Measurements from ENCODE around the gene RCC2. TPM values are rescaled to one million over a fixed set of nuclear protein-coding genes. Genes with fewer than 3 reads are reported as not detected.

Gene RCC2
- total RNA-seq, 2 donors from 2014 or later, result 240 to 325 TPM

DNA sequence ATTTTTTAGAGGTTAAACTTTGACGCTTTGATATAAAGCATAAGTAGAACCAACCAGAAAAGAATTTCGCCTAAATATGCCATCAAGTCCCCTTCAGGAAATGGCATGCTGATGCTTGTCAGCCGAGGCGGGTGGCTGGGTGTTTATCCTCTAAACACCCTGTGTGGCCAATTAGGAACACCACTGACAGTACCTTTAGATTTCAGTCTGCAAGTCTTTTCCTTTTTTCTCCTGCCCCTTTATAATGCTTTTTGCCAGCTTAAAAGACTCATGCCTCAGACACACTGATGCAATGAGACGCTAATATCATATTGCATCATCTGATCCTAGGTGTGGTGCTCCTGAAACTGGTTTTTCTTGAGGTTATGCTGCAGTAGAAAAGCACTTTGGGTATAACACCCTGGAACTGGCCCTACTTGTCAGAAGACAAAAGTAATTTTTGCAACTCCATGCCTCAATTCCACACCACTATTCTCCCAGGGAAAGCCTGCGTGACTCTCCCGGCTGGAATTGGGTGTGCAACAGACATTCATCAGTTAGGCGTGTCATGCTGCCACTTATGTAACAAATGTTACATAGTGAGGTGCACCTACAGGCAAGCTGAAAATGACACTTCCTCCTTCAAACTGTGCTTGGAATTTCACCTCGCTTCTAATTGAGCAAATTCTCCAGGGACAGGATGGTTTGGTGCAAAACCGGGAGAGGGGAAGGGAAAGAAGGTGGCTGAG lies 2.0 kb upstream of the RCC2 start:
- Mint-ChIP-seq H3K4me3 (peak overlapping the region; percentile 98), H3K27me3 (ENCODE audit: insufficient read depth) (peaks cover 10% of the 10 kb centered on the region)
- WGBS, 2 experiments (ENCODE audit: insufficient coverage in 1 of 2, insufficient read length in 1 of 2), result 32 to 43% methylated on average over 6 to 10 of the region's 10 CpGs

DNA sequence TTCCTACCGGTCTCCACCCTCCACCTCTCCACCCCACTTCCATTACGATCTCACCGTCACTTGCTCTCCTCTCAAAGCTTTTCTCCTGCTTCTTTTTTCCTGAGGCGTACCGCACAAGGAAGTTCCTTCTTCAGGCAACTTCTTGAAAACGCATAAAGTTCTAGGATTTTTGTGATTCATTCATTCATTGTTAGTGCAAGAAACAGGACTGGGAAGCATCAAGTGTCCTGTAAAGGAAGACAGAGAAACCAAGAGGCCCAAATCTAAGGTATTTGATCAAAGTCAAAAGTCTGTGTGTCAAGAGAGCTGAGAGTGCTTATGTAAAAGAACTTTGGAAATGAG lies 1.3 kb upstream of the RCC2 start:
- Mint-ChIP-seq H3K4me1 (peaks cover 33% of the 10 kb centered on the region), H3K9me3 (no peaks in the 10 kb centered on the region), H3K27me3 (ENCODE audit: insufficient read depth) (peaks cover 10% of the 10 kb centered on the region), H3K36me3 (ENCODE audit: low read depth) (peaks cover 13% of the 10 kb centered on the region), H3K4me3 (peak overlapping the region; percentile 98), H3K27ac (no peak overlapping the region)
- Histone ChIP-seq H3K4me3 (ENCODE audit: low read length) (peak overlapping the region; percentile 93), H3K27ac (ENCODE audit: low read depth, low read length) (no peak overlapping the region), H3K4me1 (ENCODE audit: control insufficient read depth, insufficient read depth, low read length) (peaks cover 14% of the 10 kb centered on the region), H3K27me3 (ENCODE audit: control insufficient read depth, insufficient read depth, low read length, poor library complexity, severe bottlenecking) (no peaks in the 10 kb centered on the region), H3K9ac (ENCODE audit: extremely low read depth, low read length, poor library complexity, severe bottlenecking) (no peak overlapping the region), H3K9me3 (ENCODE audit: control insufficient read depth, low read length) (no peaks in the 10 kb centered on the region), H3K36me3 (ENCODE audit: control insufficient read depth, insufficient read depth, low read length) (peaks cover 13% of the 10 kb centered on the region)
- DNase-seq, result no peak
- WGBS, 2 experiments (ENCODE audit: insufficient coverage in 1 of 2, insufficient read length in 1 of 2), result 33 to 35% methylated on average over 6 of the region's 6 CpGs
- TF ChIP-seq, protein P1, sequence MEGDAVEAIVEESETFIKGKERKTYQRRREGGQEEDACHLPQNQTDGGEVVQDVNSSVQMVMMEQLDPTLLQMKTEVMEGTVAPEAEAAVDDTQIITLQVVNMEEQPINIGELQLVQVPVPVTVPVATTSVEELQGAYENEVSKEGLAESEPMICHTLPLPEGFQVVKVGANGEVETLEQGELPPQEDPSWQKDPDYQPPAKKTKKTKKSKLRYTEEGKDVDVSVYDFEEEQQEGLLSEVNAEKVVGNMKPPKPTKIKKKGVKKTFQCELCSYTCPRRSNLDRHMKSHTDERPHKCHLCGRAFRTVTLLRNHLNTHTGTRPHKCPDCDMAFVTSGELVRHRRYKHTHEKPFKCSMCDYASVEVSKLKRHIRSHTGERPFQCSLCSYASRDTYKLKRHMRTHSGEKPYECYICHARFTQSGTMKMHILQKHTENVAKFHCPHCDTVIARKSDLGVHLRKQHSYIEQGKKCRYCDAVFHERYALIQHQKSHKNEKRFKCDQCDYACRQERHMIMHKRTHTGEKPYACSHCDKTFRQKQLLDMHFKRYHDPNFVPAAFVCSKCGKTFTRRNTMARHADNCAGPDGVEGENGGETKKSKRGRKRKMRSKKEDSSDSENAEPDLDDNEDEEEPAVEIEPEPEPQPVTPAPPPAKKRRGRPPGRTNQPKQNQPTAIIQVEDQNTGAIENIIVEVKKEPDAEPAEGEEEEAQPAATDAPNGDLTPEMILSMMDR (conservative IDR thresholded peaks at IDR 0.05), result no peak

More for the DNA sequence above, 2.0 kb upstream of the RCC2 start:
- H3K27me3 ChIP-seq (ENCODE audit: control insufficient read depth, insufficient read depth, low read length, poor library complexity, severe bottlenecking), result no peaks in the 10 kb centered on the region
- DNase-seq, result no peak
- Mint-ChIP-seq H3K4me1 (peaks cover 33% of the 10 kb centered on the region), H3K9me3 (no peaks in the 10 kb centered on the region), H3K27ac (no peak overlapping the region), H3K36me3 (ENCODE audit: low read depth) (peaks cover 8% of the 10 kb centered on the region)
- H3K4me3 ChIP-seq (ENCODE audit: low read length), result peak overlapping the region; percentile 93
- peaks cover 10% of the 10 kb centered on the region for H3K4me1 ChIP-seq (ENCODE audit: control insufficient read depth, insufficient read depth, low read length)
- no peak overlapping the region for H3K9ac ChIP-seq (ENCODE audit: extremely low read depth, low read length, poor library complexity, severe bottlenecking)
- H3K9me3 ChIP-seq (ENCODE audit: control insufficient read depth, low read length), result no peaks in the 10 kb centered on the region
- H3K36me3 ChIP-seq (ENCODE audit: control insufficient read depth, insufficient read depth, low read length), result peaks cover 7% of the 10 kb centered on the region
- H3K27ac ChIP-seq (ENCODE audit: low read depth, low read length), result no peak overlapping the region
- TF ChIP-seq, protein P1 (conservative IDR thresholded peaks at IDR 0.05), result no peak

DNA sequence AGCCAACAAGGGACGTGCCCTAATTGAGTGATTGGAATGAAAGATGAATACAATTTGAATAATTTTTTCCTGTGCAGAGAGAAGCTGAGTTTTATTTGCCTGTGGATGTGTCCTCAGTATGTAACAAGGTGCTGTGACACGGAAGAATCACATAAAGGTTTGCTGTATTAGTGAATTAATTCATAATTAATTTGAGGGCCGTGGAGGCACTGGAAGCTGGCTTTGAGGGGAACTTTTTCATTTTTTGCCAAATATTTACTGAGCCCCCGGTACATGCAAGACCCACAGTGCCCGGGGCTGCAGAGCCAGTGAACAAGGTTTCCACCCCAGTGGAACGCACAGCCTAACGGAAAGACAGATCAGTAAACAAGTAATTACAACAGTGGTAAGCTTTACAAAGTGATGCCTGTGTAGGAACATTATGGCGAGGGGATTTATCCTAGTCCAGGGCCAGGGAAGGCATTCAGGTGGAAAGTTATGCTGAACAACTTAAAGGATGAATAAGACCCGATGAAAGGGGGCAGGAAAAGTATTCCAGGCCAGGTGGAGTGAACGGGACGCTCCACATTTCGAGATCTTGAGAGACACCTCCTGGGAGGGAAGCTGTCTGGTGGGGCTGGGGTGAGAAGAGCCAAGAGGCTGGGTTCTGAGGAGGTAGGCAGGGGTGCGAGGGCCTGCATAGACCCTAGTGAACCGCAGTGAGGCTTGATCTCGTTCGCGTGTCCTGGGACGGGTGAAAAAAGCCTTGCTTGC lies 773 bp upstream of the RCC2 start:
- no peaks in the 10 kb centered on the region for H3K9me3 Mint-ChIP-seq
- H3K36me3 Mint-ChIP-seq (ENCODE audit: low read depth), result peaks cover 17% of the 10 kb centered on the region
- H3K4me3 ChIP-seq (ENCODE audit: low read length), result peak overlapping the region; percentile 93
- H3K27ac Mint-ChIP-seq, result no peak overlapping the region
- peak; percentile 71 for DNase-seq
- TF ChIP-seq, protein P1 (conservative IDR thresholded peaks at IDR 0.05), result no peak
- peaks cover 14% of the 10 kb centered on the region for H3K4me1 ChIP-seq (ENCODE audit: control insufficient read depth, insufficient read depth, low read length)
- peak overlapping the region; percentile 61 for H3K9ac ChIP-seq (ENCODE audit: extremely low read depth, low read length, poor library complexity, severe bottlenecking)
- H3K27me3 Mint-ChIP-seq (ENCODE audit: insufficient read depth), result peaks cover 10% of the 10 kb centered on the region
- H3K4me3 Mint-ChIP-seq, result peak overlapping the region; percentile 98
- 26 to 31% methylated on average over 15 to 18 of the region's 18 CpGs for WGBS, 2 experiments (ENCODE audit: insufficient coverage in 1 of 2, insufficient read length in 1 of 2)
- H3K4me1 Mint-ChIP-seq, result peaks cover 35% of the 10 kb centered on the region
- H3K27ac ChIP-seq (ENCODE audit: low read depth, low read length), result no peak overlapping the region
- H3K9me3 ChIP-seq (ENCODE audit: control insufficient read depth, low read length), result no peaks in the 10 kb centered on the region
- H3K27me3 ChIP-seq (ENCODE audit: control insufficient read depth, insufficient read depth, low read length, poor library complexity, severe bottlenecking), result no peaks in the 10 kb centered on the region
- peaks cover 18% of the 10 kb centered on the region for H3K36me3 ChIP-seq (ENCODE audit: control insufficient read depth, insufficient read depth, low read length)
